ENCODE results near the gene MRPS30.

GRCh38 chr5:44795496-44795895, 13.3 kb upstream of the MRPS30 start:
- TF ChIP-seq, protein P1, sequence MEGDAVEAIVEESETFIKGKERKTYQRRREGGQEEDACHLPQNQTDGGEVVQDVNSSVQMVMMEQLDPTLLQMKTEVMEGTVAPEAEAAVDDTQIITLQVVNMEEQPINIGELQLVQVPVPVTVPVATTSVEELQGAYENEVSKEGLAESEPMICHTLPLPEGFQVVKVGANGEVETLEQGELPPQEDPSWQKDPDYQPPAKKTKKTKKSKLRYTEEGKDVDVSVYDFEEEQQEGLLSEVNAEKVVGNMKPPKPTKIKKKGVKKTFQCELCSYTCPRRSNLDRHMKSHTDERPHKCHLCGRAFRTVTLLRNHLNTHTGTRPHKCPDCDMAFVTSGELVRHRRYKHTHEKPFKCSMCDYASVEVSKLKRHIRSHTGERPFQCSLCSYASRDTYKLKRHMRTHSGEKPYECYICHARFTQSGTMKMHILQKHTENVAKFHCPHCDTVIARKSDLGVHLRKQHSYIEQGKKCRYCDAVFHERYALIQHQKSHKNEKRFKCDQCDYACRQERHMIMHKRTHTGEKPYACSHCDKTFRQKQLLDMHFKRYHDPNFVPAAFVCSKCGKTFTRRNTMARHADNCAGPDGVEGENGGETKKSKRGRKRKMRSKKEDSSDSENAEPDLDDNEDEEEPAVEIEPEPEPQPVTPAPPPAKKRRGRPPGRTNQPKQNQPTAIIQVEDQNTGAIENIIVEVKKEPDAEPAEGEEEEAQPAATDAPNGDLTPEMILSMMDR (IDR thresholded peaks at IDR 0.05), result no peak
- no peak for TF ChIP-seq POLR2A (IDR thresholded peaks at IDR 0.05)
